NCI-H82 (cell line): Measurements from ENCODE around the gene TLCD2.
"Not testable (repeated sequence)": the region's sequence is repeated elsewhere in the genome, so short reads cannot be mapped to it uniquely, and the experiment has no call there.

Experiments
- DNase-seq: peaks from one replicate; lab custom pipeline; 2025; lab: John Stamatoyannopoulos, UW

Gene TLCD2

GRCh38 chr17:1735834-1736347, 25.7 kb upstream of the TLCD2 start:
- DNase-seq: no peak

GRCh38 chr17:1735418-1735817, 25.2 kb upstream of the TLCD2 start:
- no peak for DNase-seq

- DNase-seq: no peak
Measured at GRCh38 chr17:1733759-1734158, 23.6 kb upstream of the TLCD2 start.

- DNase-seq: no peak
Measured at GRCh38 chr17:1732833-1733321, 22.7 kb upstream of the TLCD2 start.

GRCh38 chr17:1732241-1732832, 22.2 kb upstream of the TLCD2 start:
- no peak for DNase-seq

GRCh38 chr17:1731194-1731506, 21.0 kb upstream of the TLCD2 start:
- no peak for DNase-seq

- DNase-seq: peak; percentile 85
Measured at GRCh38 chr17:1730326-1731193, 20.4 kb upstream of the TLCD2 start.

GRCh38 chr17:1729966-1730325, 19.8 kb upstream of the TLCD2 start:
- DNase-seq: no peak

GRCh38 chr17:1727876-1728630, 17.9 kb upstream of the TLCD2 start:
- DNase-seq: no peak

- DNase-seq: no peak
Measured at GRCh38 chr17:1727258-1727789, 17.1 kb upstream of the TLCD2 start.

GRCh38 chr17:1726626-1727257, 16.6 kb upstream of the TLCD2 start:
- DNase-seq: no peak

GRCh38 chr17:1725642-1726511, 15.7 kb upstream of the TLCD2 start:
- DNase-seq: no peak

GRCh38 chr17:1724869-1725641, 14.9 kb upstream of the TLCD2 start:
- DNase-seq: no peak

- peak; percentile 93 for DNase-seq
Measured at GRCh38 chr17:1724351-1724868, 14.2 kb upstream of the TLCD2 start, which contains the start of gene WDR81. TSS of gene WDR81 (plus strand) at chr17:1724704. CDS start at chr17:1724960, 256 bp downstream.

- DNase-seq: not testable (repeated sequence)
Measured at GRCh38 chr17:1722022-1722421, 11.8 kb upstream of the TLCD2 start.

GRCh38 chr17:1720856-1721386, 10.7 kb upstream of the TLCD2 start:
- DNase-seq: peak; percentile 77

- DNase-seq: no peak
Measured at GRCh38 chr17:1718362-1719165, 8.4 kb upstream of the TLCD2 start.

GRCh38 chr17:1716912-1717695, 6.9 kb upstream of the TLCD2 start:
- DNase-seq: peak; percentile 100
